HepG2 (cell line): Measurements from ENCODE around the gene KCNJ5. TPM values are rescaled to one million over a fixed set of nuclear protein-coding genes. Genes with fewer than 3 reads are reported as not detected.

Experiments used
- ATAC-seq: fragments of 200-7000 bp; cut with Tn5 transposase; 3 replicates; pipeline ENCODE4 v1.9.1; 2020; ENCODE audit warnings: mild to moderate bottlenecking, moderate library complexity
- BruUV-seq: library from RNA; stranded (reverse); fragments of 400-500 nt; replicated peaks from 2 replicates; lab custom pipeline; 2021; lab: Mats Ljungman, UMichigan
- CTCF ChIA-PET: fragments of 300-600 bp; formaldehyde crosslinking; extraction: SDS; loops from one replicate; lab custom pipeline; 2021; ENCODE audit warnings: low total read pairs, inconsistent platforms, low intra/inter-chr PET ratio; lab: Yijun Ruan, JAX
- POLR2A ChIA-PET: fragments of 350-600 bp; sonication (Branson Sonifier 250); formaldehyde crosslinking; loops from one replicate; lab custom pipeline; 2020; ENCODE audit warnings: antibody characterized with exemption, inconsistent platforms; lab: Yijun Ruan, JAX
- DNase-seq: peaks from one replicate; pipeline ENCODE4 v3.0.0-alpha.2; 2015; ENCODE audit warnings: low spot score
- FAIRE-seq: peaks from 3 replicates; lab custom pipeline; 2011; peaks lifted over from hg19 to GRCh38; lab: Jason Lieb, UNC
- H2AFZ ChIP-seq: one replicate; pipeline ENCODE4 v1.6.1; 2011; ENCODE audit warnings: low read length, inconsistent platforms
- H3K27ac ChIP-seq: fragments of 300-600 bp; 3 replicates; pipeline ENCODE4 v1.8.0; 2011; ENCODE audit warnings: mixed run types, mild to moderate bottlenecking, mixed read lengths, low read length, inconsistent platforms; ENCODE audit not compliant: insufficient read depth; ENCODE audit errors: extremely low read length
- H3K27me3 ChIP-seq, 2 experiments: fragments of 200-600 bp in 1 of 2; 2 replicates in 1 of 2; 3 replicates in 1 of 2; pipeline versions ENCODE4 v1.6.0 to v1.8.0; 2011; ENCODE audit warnings: low read length in 2 of 2, mild to moderate bottlenecking in 2 of 2, moderate library complexity in 2 of 2, inconsistent platforms in 1 of 2; ENCODE audit not compliant: insufficient read depth in 2 of 2, control insufficient read depth in 1 of 2
- H3K36me3 ChIP-seq, 2 experiments: fragments of 200-600 bp in 1 of 2; replicated peaks in 1 of 2; 2 replicates in 1 of 2; 3 replicates in 1 of 2; pipeline versions ENCODE4 v1.5.1 to v1.8.0; 2011; ENCODE audit warnings: low read length in 2 of 2, inconsistent platforms in 1 of 2; ENCODE audit not compliant: insufficient read depth in 2 of 2, control insufficient read depth in 1 of 2
- H3K4me1 ChIP-seq: 2 replicates; pipeline ENCODE4 v1.5.1; 2012; ENCODE audit warnings: low read length, inconsistent platforms; ENCODE audit not compliant: insufficient read depth
- H3K4me2 ChIP-seq: 2 replicates; pipeline ENCODE4 v1.6.0; 2011; ENCODE audit warnings: low read depth, low read length, inconsistent platforms
- H3K4me3 ChIP-seq, 3 experiments: fragments of 200-600 bp in 1 of 3; sonication (generic), shearing (Covaris generic) in 1 of 3; replicated peaks in 1 of 3; 2 replicates each; pipeline ENCODE4 v1.5.1; 2011 to 2016; ENCODE audit warnings: low read length in 3 of 3, inconsistent platforms in 2 of 3, low read depth in 2 of 3, mild to moderate bottlenecking in 2 of 3, control low read depth in 1 of 3, mixed read lengths in 1 of 3; ENCODE audit not compliant: insufficient read depth in 1 of 3
- H3K79me2 ChIP-seq: one replicate; pipeline ENCODE4 v1.6.1; 2011; ENCODE audit warnings: low read length, inconsistent platforms; ENCODE audit not compliant: insufficient read depth
- H3K9ac ChIP-seq: 2 replicates; pipeline ENCODE4 v1.6.0; 2011; ENCODE audit warnings: mild to moderate bottlenecking, low read depth, low read length, inconsistent platforms; ENCODE audit not compliant: insufficient read depth
- H3K9me3 ChIP-seq: 2 replicates; pipeline ENCODE4 v1.5.1; 2012; ENCODE audit warnings: mild to moderate bottlenecking, low read length
- H4K20me1 ChIP-seq: 2 replicates; pipeline ENCODE4 v1.6.0; 2011; ENCODE audit warnings: inconsistent platforms, mild to moderate bottlenecking, low read length, moderate library complexity; ENCODE audit not compliant: insufficient read depth
- AGO2 ChIP-seq: fragments of 200-400 bp; formaldehyde crosslinking; optimal IDR thresholded peaks from 2 replicates; pipeline ENCODE3; 2017; ENCODE audit warnings: mild to moderate bottlenecking, low read depth, low read length, moderate library complexity
- ASH2L ChIP-seq: fragments of 300-600, 200-600 bp; sonication (generic); IDR thresholded peaks from 2 replicates; pipeline ENCODE4 v1.7.0; 2017; ENCODE audit warnings: low read depth, mild to moderate bottlenecking, moderate library complexity, mixed read lengths, low read length; ENCODE audit not compliant: insufficient read length
- ATF1 ChIP-seq: IDR thresholded peaks from 2 replicates; pipeline ENCODE4 v1.6.1; 2016; ENCODE audit warnings: mild to moderate bottlenecking, control low read depth
- GMEB1 ChIP-seq: sonication (generic); formaldehyde crosslinking; IDR thresholded peaks from 2 replicates; pipeline ENCODE4 v1.5.1; 2020; ENCODE audit warnings: missing genetic modification reagents, mild to moderate bottlenecking, borderline replicate concordance
- HOXA9 ChIP-seq: sonication (generic); formaldehyde crosslinking; IDR thresholded peaks from 2 replicates; pipeline ENCODE4 v1.8.1; 2022; ENCODE audit warnings: missing genetic modification reagents, mild to moderate bottlenecking, moderate library complexity, borderline replicate concordance
- JUN ChIP-seq: sonication (generic); formaldehyde crosslinking; IDR thresholded peaks from 2 replicates; pipeline ENCODE4 v1.4.0; 2020; ENCODE audit warnings: mild to moderate bottlenecking, missing genetic modification reagents
- MTF2 ChIP-seq: sonication (generic); formaldehyde crosslinking; IDR thresholded peaks from 2 replicates; pipeline ENCODE4 v1.5.0; 2020; ENCODE audit warnings: missing genetic modification reagents, borderline replicate concordance
- NFE2L1 ChIP-seq: sonication (generic); formaldehyde crosslinking; IDR thresholded peaks from 2 replicates; pipeline ENCODE4 v1.4.0; 2020; ENCODE audit warnings: missing genetic modification reagents, mild to moderate bottlenecking, borderline replicate concordance
- SIN3A ChIP-seq: IDR thresholded peaks from 2 replicates; pipeline ENCODE4 v1.6.1; 2011; ENCODE audit warnings: low read depth, mild to moderate bottlenecking, control low read depth, low read length, borderline replicate concordance
- SMAD9 ChIP-seq: sonication (generic); formaldehyde crosslinking; IDR thresholded peaks from 2 replicates; pipeline ENCODE4 v1.5.1; 2020; ENCODE audit warnings: mild to moderate bottlenecking, missing genetic modification reagents
- SOX6 ChIP-seq, 2 experiments: fragments of 450-650 bp in 1 of 2; sonication (generic) in 1 of 2; formaldehyde crosslinking in 1 of 2; IDR thresholded peaks; 2 replicates each; pipeline versions ENCODE4 v1.4.0 to v1.6.1; 2017 to 2020; ENCODE audit warnings: antibody characterized with exemption in 1 of 2, mild to moderate bottlenecking in 1 of 2, missing genetic modification reagents in 1 of 2
- ZBTB37 ChIP-seq: sonication (generic); formaldehyde crosslinking; IDR thresholded peaks from 2 replicates; pipeline ENCODE4 v1.4.0; 2020; ENCODE audit warnings: mild to moderate bottlenecking, missing genetic modification reagents
- ZFYVE20 ChIP-seq: sonication (generic); formaldehyde crosslinking; IDR thresholded peaks from 2 replicates; pipeline ENCODE4 v1.8.0; 2023; ENCODE audit warnings: low read depth, mild to moderate bottlenecking, moderate library complexity, missing genetic modification reagents, borderline replicate concordance
- ZNF3 ChIP-seq: IDR thresholded peaks from 2 replicates; pipeline ENCODE4 v1.7.0; 2017; ENCODE audit warnings: inconsistent platforms
- ZNF530 ChIP-seq: sonication (generic); formaldehyde crosslinking; IDR thresholded peaks from 2 replicates; pipeline ENCODE4 v1.5.0; 2020; ENCODE audit warnings: low read depth, mild to moderate bottlenecking, missing genetic modification reagents
- ZNF605 ChIP-seq: sonication (generic); formaldehyde crosslinking; IDR thresholded peaks from 2 replicates; pipeline ENCODE4 v1.8.0; 2022; ENCODE audit warnings: mild to moderate bottlenecking, missing genetic modification reagents
- ZNF761 ChIP-seq: sonication (generic); formaldehyde crosslinking; conservative IDR thresholded peaks from 2 replicates; pipeline ENCODE4 v1.4.0; 2020; ENCODE audit warnings: mild to moderate bottlenecking, missing genetic modification reagents
- ZNF766 ChIP-seq: sonication (generic); formaldehyde crosslinking; IDR thresholded peaks from 2 replicates; pipeline ENCODE4 v1.5.0; 2020; ENCODE audit warnings: missing genetic modification reagents, borderline replicate concordance
- ZNF777 ChIP-seq: sonication (generic); formaldehyde crosslinking; IDR thresholded peaks from 2 replicates; pipeline ENCODE4 v1.4.0; 2020; ENCODE audit warnings: missing genetic modification reagents
- WGBS: methylation state at CpG from one replicate; pipeline ENCODE4 v1.1.6; 2017; ENCODE audit warnings: low lambda C conversion rate; 5-methylcytosine and 5-hydroxymethylcytosine counted together
- in situ Hi-C: cut with HindIII; loops from 2 replicates; pipeline ENCODE4 v1.10.0; 2017; ENCODE audit warnings: low pct_unique_long_range_greater_than_20kb; ENCODE audit not compliant: extremely low pct_ligation_motif_present
- intact Hi-C: fragments of 100-400 bp; cut with micrococcal nuclease; formaldehyde crosslinking; loops from one replicate; pipeline ENCODE4 v1.10.0; 2022; ENCODE audit not compliant: unreplicated experiment
- polyA plus RNA-seq, 8 experiments: library from polyadenylated mRNA; depleted of rRNA in 3 of 8; stranded (reverse) in 7 of 8; unstranded in 1 of 8; fragments of >200 nt; fragmentation: Illumina TruSeq in 4 of 8; extraction: Trizol in 4 of 8; gene quantifications; 2 replicates each; pipeline versions ENCODE4 v1.2.1 to v1.2.3, GENCODE V29; 2011 to 2016; ENCODE audit warnings: low read depth in 4 of 8, missing spikeins in 1 of 8, mixed read lengths in 1 of 8; ENCODE audit not compliant: insufficient read depth in 1 of 8
- total RNA-seq, 5 experiments: library from RNA; depleted of rRNA; stranded (reverse); fragments of >200 nt; fragmentation: Illumina TruSeq; extraction: Trizol; gene quantifications; 2 replicates each; pipeline ENCODE4 v1.2.3, GENCODE V29; 2016; ENCODE audit warnings: low read depth in 1 of 5

KCNJ5 gene
- total and polyA plus RNA-seq, 2 of the 13 experiments (the other 11 are each of a cell fraction or from before 2014, with no cell fraction given), result not detected

- ChIA-PET CTCF (no interaction called here), POLR2A (no interaction called here)
- in situ Hi-C loops (no loop called here), intact Hi-C loops (no loop called here)
- H3K4me1 ChIP-seq, result no peaks in the 10 kb centered on the region
- H4K20me1 ChIP-seq, result no peaks in the 10 kb centered on the region
- no peaks in the 10 kb centered on the region for H3K79me2 ChIP-seq
- no peak overlapping the region for H3K9ac ChIP-seq
- no peak for DNase-seq
- H3K27me3 ChIP-seq, result no peaks in the 10 kb centered on the region
- no TSS peak for BruUV-seq
- H3K4me3 ChIP-seq, result no peak overlapping the region
- no peak for TF ChIP-seq ZNF766 (CRISPR knock-in tag)
- no peak for TF ChIP-seq ZNF761
- TF ChIP-seq ZNF3, result no peak
- TF ChIP-seq GMEB1 (CRISPR knock-in tag), result no peak
- TF ChIP-seq SIN3A, result no peak
- no peak for TF ChIP-seq MTF2
- TF ChIP-seq SOX6 (IDR thresholded peaks at IDR 0.05), result no peak
- no peak for TF ChIP-seq SOX6 (CRISPR knock-in tag; IDR thresholded peaks at IDR 0.05)
- no peak for TF ChIP-seq ZBTB37 (CRISPR knock-in tag)
- no peak for TF ChIP-seq SMAD9 (CRISPR knock-in tag)
- TF ChIP-seq ZNF777, result no peak
- TF ChIP-seq ZFYVE20 (CRISPR knock-in tag), result no peak
- TF ChIP-seq ASH2L, result no peak
- TF ChIP-seq ZNF530 (CRISPR knock-in tag), result no peak
- TF ChIP-seq HOXA9, result no peak
- TF ChIP-seq NFE2L1 (CRISPR knock-in tag), result no peak
- TF ChIP-seq ZNF605 (CRISPR knock-in tag), result no peak
- no peak for TF ChIP-seq JUN (CRISPR knock-in tag)
- TF ChIP-seq AGO2, result no peak
- TF ChIP-seq ATF1 (CRISPR knock-in tag), result no peak
- H2AFZ ChIP-seq, result no peak overlapping the region
- FAIRE-seq, result no peak
- H3K4me2 ChIP-seq, result no peak overlapping the region
- no peak for ATAC-seq
- WGBS, result 97% methylated on average over 2 of the region's 2 CpGs
- no peaks in the 10 kb centered on the region for H3K9me3 ChIP-seq
- H3K36me3 ChIP-seq, result no peaks in the 10 kb centered on the region
- no peak overlapping the region for H3K27ac ChIP-seq
Observed at GRCh38 chr11:128961645-128962044, 70.5 kb downstream of the KCNJ5 start.
